ENCODE results near the gene ZNF580.

DNA sequence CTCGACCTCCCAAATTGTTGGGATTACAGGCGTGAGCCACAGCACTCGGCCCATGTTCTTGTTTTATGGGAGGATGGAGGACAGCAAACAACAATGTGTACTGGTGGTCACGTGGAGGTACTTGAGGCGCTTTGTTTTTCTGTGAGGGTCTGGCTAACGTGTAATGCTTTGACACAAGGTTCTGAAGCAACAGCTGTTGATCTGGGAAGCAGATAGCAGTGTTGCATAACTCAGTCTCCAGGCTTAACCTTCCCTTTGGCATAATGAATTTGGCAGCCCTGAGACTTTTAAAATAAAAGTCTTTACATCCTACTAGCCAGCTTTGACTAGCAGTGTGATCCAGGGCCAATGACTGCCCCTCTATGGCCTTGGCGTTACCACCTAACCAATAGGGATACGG lies 6.9 kb upstream of the ZNF580 start:
- no peak for TF ChIP-seq CTCF (IDR thresholded peaks at IDR 0.05)
- no peak for TF ChIP-seq EZH2phosphoT487 (IDR thresholded peaks at IDR 0.05)

All from neural progenitor cell (in vitro differentiated cells).